Activated T-helper 1 cell treated with anti-CD3 and anti-CD28 coated beads, Interleukin-12 subunit alpha, Interleukin-12 subunit beta, Interleukin-2, Interleukin-4 antibody, amounts not matched to agents 30 ng/mL and 10 ng/mL and 1 ng/mL, durations not matched to agents 14 hours and 24 hours and 36 hours (primary cell): ENCODE results near the gene KLF3. TPM values are rescaled to one million over a fixed set of nuclear protein-coding genes. Genes with fewer than 3 reads are reported as not detected.

Experiments used
- DNase-seq: peaks from one replicate; pipeline ENCODE4 v3.0.0; 2021; ENCODE audit warnings: low spot score
- H3K27ac Mint-ChIP-seq: one replicate; pipeline ENCODE4 v1.8.0; 2021; ENCODE audit warnings: mild to moderate bottlenecking, mixed read lengths
- H3K27me3 Mint-ChIP-seq: one replicate; pipeline ENCODE4 v1.8.0; 2022; ENCODE audit warnings: mild to moderate bottlenecking, moderate library complexity, mixed read lengths; ENCODE audit not compliant: insufficient read depth
- H3K36me3 Mint-ChIP-seq: one replicate; pipeline ENCODE4 v1.8.0; 2021; ENCODE audit warnings: low read depth, mixed read lengths
- H3K4me1 Mint-ChIP-seq: one replicate; pipeline ENCODE4 v1.8.0; 2021; ENCODE audit warnings: low read depth, mixed read lengths
- H3K4me3 Mint-ChIP-seq: one replicate; pipeline ENCODE4 v1.8.0; 2021; ENCODE audit warnings: mild to moderate bottlenecking, moderate library complexity, mixed read lengths
- H3K9me3 Mint-ChIP-seq: one replicate; pipeline ENCODE4 v1.8.0; 2021; ENCODE audit warnings: mixed read lengths
- intact Hi-C: fragments of 100-400 bp; cut with micrococcal nuclease; formaldehyde crosslinking; loops from one replicate; pipeline ENCODE4 v1.15.1; 2024
- total RNA-seq: library from RNA; stranded (reverse); gene quantifications from 2 replicates; pipeline ENCODE4 v1.2.3, GENCODE V29; 2022

The KLF3 gene
- total RNA-seq, 1 donor from 2014 or later, result 1.8 TPM

GRCh38 chr4:38698176-38698575 is 34.2 kb downstream of the KLF3 start:
- Mint-ChIP-seq H3K36me3 (peaks cover 35% of the 10 kb centered on the region), H3K4me1 (no peaks in the 10 kb centered on the region), H3K9me3 (no peaks in the 10 kb centered on the region), H3K27ac (no peak overlapping the region), H3K27me3 (no peaks in the 10 kb centered on the region), H3K4me3 (no peak overlapping the region)
- no peak for DNase-seq
- intact Hi-C loops, result no loop called here

GRCh38 chr4:38699112-38699511 is 35.1 kb downstream of the KLF3 start:
- no peak for DNase-seq
- Mint-ChIP-seq H3K4me1 (no peaks in the 10 kb centered on the region), H3K27ac (no peak overlapping the region), H3K9me3 (no peaks in the 10 kb centered on the region), H3K27me3 (peaks cover 1% of the 10 kb centered on the region), H3K4me3 (no peak overlapping the region), H3K36me3 (peaks cover 29% of the 10 kb centered on the region)
- intact Hi-C loops, result no loop called here

GRCh38 chr4:38703635-38704034 is 39.6 kb downstream of the KLF3 start:
- no peak for DNase-seq
- Mint-ChIP-seq H3K27ac (no peak overlapping the region), H3K9me3 (no peaks in the 10 kb centered on the region), H3K27me3 (peaks cover 5% of the 10 kb centered on the region), H3K4me1 (peaks cover 11% of the 10 kb centered on the region), H3K36me3 (no peaks in the 10 kb centered on the region), H3K4me3 (no peak overlapping the region)
- intact Hi-C loops, result no loop called here

GRCh38 chr4:38704622-38705154 is 40.7 kb downstream of the KLF3 start:
- no peak for DNase-seq
- Mint-ChIP-seq H3K9me3 (no peaks in the 10 kb centered on the region), H3K4me1 (peaks cover 11% of the 10 kb centered on the region), H3K27me3 (peaks cover 5% of the 10 kb centered on the region), H3K4me3 (no peak overlapping the region), H3K36me3 (no peaks in the 10 kb centered on the region), H3K27ac (no peak overlapping the region)
- intact Hi-C loops, result no loop called here

GRCh38 chr4:38706301-38706700 is 42.3 kb downstream of the KLF3 start:
- no peaks in the 10 kb centered on the region for H3K9me3 Mint-ChIP-seq
- no peaks in the 10 kb centered on the region for H3K36me3 Mint-ChIP-seq
- no peak overlapping the region for H3K27ac Mint-ChIP-seq
- intact Hi-C loops, result no loop called here
- no peak overlapping the region for H3K4me3 Mint-ChIP-seq
- H3K27me3 Mint-ChIP-seq, result peaks cover 10% of the 10 kb centered on the region
- DNase-seq, result no peak
- H3K4me1 Mint-ChIP-seq, result peaks cover 11% of the 10 kb centered on the region

GRCh38 chr4:38710053-38710452 is 46.1 kb downstream of the KLF3 start:
- Mint-ChIP-seq H3K4me1 (peaks cover 11% of the 10 kb centered on the region), H3K27me3 (peaks cover 11% of the 10 kb centered on the region), H3K36me3 (no peaks in the 10 kb centered on the region), H3K27ac (no peak overlapping the region), H3K9me3 (peaks cover 9% of the 10 kb centered on the region), H3K4me3 (no peak overlapping the region)
- no peak for DNase-seq
- intact Hi-C loops, result no loop called here

- intact Hi-C loops, result no loop called here
- Mint-ChIP-seq H3K4me1 (peaks cover 8% of the 10 kb centered on the region), H3K9me3 (peaks cover 9% of the 10 kb centered on the region), H3K27ac (no peak overlapping the region), H3K4me3 (no peak overlapping the region), H3K27me3 (peaks cover 14% of the 10 kb centered on the region), H3K36me3 (no peaks in the 10 kb centered on the region)
- DNase-seq, result no peak
Measured at GRCh38 chr4:38711066-38711465, 47.1 kb downstream of the KLF3 start.

GRCh38 chr4:38715050-38715449 is 51.1 kb downstream of the KLF3 start:
- H3K27ac Mint-ChIP-seq, result no peak overlapping the region
- intact Hi-C loops, result no loop called here
- no peak for DNase-seq
- H3K9me3 Mint-ChIP-seq, result peaks cover 9% of the 10 kb centered on the region
- peaks cover 16% of the 10 kb centered on the region for H3K27me3 Mint-ChIP-seq
- no peaks in the 10 kb centered on the region for H3K4me1 Mint-ChIP-seq
- no peak overlapping the region for H3K4me3 Mint-ChIP-seq
- no peaks in the 10 kb centered on the region for H3K36me3 Mint-ChIP-seq

GRCh38 chr4:38716256-38716655 is 52.3 kb downstream of the KLF3 start:
- Mint-ChIP-seq H3K4me3 (no peak overlapping the region), H3K27ac (no peak overlapping the region), H3K9me3 (peaks cover 9% of the 10 kb centered on the region), H3K27me3 (peaks cover 11% of the 10 kb centered on the region), H3K36me3 (no peaks in the 10 kb centered on the region), H3K4me1 (no peaks in the 10 kb centered on the region)
- DNase-seq, result no peak
- intact Hi-C loops, result no loop called here

- DNase-seq, result no peak
- no peak overlapping the region for H3K27ac Mint-ChIP-seq
- no peaks in the 10 kb centered on the region for H3K36me3 Mint-ChIP-seq
- peaks cover 4% of the 10 kb centered on the region for H3K9me3 Mint-ChIP-seq
- H3K4me1 Mint-ChIP-seq, result no peaks in the 10 kb centered on the region
- no peak overlapping the region for H3K4me3 Mint-ChIP-seq
- intact Hi-C loops, result no loop called here
- peaks cover 14% of the 10 kb centered on the region for H3K27me3 Mint-ChIP-seq
Measured at GRCh38 chr4:38717604-38718003, 53.6 kb downstream of the KLF3 start.

GRCh38 chr4:38723114-38723513 is 59.1 kb downstream of the KLF3 start:
- H3K27ac Mint-ChIP-seq, result no peak overlapping the region
- H3K4me1 Mint-ChIP-seq, result peaks cover 11% of the 10 kb centered on the region
- H3K4me3 Mint-ChIP-seq, result no peak overlapping the region
- intact Hi-C loops, result no loop called here
- no peak for DNase-seq
- H3K36me3 Mint-ChIP-seq, result no peaks in the 10 kb centered on the region
- peaks cover 12% of the 10 kb centered on the region for H3K27me3 Mint-ChIP-seq
- H3K9me3 Mint-ChIP-seq, result no peaks in the 10 kb centered on the region

GRCh38 chr4:38723726-38724474 is 59.9 kb downstream of the KLF3 start:
- no peak overlapping the region for H3K4me3 Mint-ChIP-seq
- H3K36me3 Mint-ChIP-seq, result no peaks in the 10 kb centered on the region
- peaks cover 19% of the 10 kb centered on the region for H3K4me1 Mint-ChIP-seq
- H3K9me3 Mint-ChIP-seq, result no peaks in the 10 kb centered on the region
- no peak overlapping the region for H3K27ac Mint-ChIP-seq
- peaks cover 14% of the 10 kb centered on the region for H3K27me3 Mint-ChIP-seq
- intact Hi-C loops, result no loop called here
- DNase-seq, result no peak

- Mint-ChIP-seq H3K4me3 (no peak overlapping the region), H3K27ac (no peak overlapping the region), H3K9me3 (no peaks in the 10 kb centered on the region), H3K36me3 (no peaks in the 10 kb centered on the region), H3K27me3 (peaks cover 14% of the 10 kb centered on the region), H3K4me1 (peaks cover 21% of the 10 kb centered on the region)
- intact Hi-C loops, result no loop called here
- DNase-seq, result no peak
Measured at GRCh38 chr4:38724475-38724808, 60.4 kb downstream of the KLF3 start.
